HG03060 (cell line): ENCODE measurements around the gene PPP2R5D.

Source experiments
- ATAC-seq: cut with Tn5 transposase; IDR thresholded peaks from one replicate; pipeline ENCODE4 v1.9.1; 2021; ENCODE audit warnings: low read depth, moderate number of reproducible peaks; ENCODE audit not compliant: unreplicated experiment

PPP2R5D gene

DNA sequence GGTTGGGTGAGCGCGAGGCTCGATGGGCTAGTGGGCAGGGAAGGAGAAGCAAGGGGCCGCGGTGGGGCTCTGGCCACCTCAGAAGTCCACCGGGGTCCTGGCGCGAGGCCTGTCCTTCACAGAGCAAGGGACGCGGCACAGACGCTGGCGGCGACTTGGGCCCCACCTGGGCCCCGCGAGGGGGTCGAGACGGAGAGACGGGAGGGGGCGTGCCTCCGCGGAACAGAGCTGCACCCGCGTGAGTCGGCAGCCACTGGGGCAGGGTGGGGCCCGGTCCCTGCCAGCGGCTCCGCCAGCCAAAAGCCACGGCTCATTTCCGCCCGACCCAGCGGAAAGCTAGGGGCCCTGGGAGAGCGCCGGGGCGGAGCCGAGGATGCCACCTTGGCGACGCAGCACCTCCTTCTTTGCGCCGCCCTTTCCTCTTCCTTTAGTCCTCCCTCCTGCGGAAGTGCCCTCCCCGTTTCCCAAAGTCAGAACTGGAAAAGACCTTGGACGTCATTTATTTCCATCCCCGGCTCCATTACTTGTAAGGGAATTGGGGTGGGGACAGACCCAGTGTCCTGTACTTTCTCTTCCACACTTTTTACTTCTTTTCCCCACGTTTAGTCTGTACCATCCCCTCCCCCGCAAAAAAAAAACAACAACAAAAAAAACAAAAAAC lies 69.3 kb downstream of the PPP2R5D start, which contains the start of gene CUL7:
CUL7 (minus strand) TSS at position 307 of the 661 bp plus-strand sequence. CDS start 1,063 bp downstream, outside the sequence.
- peak; percentile 62 for ATAC-seq

DNA sequence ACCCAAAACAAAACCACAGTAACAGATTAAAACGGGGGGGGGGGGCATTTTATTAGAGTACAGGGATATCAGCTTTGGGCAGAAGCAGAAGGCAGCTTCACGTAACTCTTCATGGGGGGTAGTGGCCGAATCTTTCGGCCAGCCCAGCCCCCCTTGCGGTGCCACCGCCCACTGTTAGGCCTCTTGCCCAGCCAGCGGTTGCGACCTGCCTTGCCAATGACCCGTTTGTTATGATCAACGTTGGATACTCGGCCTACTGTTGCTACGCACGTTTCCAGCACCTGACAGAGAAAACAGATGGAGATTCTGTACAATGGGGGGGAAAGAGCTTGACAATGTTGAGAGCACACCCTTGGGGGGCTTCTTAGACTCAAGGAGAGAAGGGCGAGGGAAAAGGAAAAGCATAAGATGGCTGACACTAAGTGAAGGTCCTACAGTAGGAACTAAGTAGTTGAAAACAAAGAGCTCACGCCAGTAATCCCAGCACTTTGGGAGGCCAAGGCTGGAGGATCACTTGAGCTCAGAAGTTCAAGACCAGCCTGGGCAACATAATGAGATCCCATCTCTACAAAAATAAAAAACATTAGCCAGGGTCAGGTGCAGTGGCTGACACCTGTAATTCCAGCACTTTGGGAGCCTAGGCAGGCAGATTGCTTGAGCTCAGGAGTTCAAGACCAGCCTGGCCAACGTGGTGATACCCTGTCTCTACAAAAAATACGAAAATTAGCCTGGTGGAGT lies 70.0 kb downstream of the PPP2R5D start:
- no peak for ATAC-seq

DNA sequence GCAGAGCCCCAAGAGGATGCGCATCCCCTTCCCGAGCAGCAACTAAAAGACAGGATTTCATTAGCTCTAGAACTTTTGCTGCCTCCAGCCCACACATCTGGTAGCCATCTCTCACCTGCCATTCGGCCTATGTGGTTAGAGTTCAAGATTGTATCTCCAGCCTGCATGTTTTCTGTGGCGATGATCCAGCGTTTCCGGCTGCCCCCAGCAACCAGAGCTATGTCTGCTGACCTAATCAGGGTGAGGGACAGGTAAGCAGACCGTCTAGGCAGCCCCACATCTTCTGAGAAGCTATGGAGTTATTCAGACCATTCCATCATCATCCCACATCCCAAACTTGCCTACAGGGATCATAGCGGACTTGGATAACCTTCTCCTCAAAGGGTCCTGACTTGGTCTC lies 71.6 kb downstream of the PPP2R5D start:
- no peak for ATAC-seq

DNA sequence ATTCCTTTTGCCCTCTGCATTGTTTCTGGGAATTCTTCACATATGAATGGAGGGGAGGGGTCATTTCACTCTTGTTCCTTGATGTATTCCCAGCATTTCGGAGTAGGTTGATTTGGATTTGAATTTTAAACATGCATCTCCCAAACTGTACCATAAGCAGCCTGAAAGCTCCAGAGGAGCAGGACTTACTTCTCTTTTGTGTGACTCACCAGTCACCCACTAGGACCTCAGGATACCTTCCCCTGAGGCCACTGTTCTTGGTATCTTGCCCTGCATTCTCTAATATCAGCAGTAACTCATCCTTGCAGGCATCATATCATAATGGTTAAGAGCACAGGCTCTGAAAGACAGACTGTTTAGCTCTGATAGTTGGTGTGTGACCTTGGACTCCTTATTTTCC lies 74.2 kb downstream of the PPP2R5D start:
- no peak for ATAC-seq

DNA sequence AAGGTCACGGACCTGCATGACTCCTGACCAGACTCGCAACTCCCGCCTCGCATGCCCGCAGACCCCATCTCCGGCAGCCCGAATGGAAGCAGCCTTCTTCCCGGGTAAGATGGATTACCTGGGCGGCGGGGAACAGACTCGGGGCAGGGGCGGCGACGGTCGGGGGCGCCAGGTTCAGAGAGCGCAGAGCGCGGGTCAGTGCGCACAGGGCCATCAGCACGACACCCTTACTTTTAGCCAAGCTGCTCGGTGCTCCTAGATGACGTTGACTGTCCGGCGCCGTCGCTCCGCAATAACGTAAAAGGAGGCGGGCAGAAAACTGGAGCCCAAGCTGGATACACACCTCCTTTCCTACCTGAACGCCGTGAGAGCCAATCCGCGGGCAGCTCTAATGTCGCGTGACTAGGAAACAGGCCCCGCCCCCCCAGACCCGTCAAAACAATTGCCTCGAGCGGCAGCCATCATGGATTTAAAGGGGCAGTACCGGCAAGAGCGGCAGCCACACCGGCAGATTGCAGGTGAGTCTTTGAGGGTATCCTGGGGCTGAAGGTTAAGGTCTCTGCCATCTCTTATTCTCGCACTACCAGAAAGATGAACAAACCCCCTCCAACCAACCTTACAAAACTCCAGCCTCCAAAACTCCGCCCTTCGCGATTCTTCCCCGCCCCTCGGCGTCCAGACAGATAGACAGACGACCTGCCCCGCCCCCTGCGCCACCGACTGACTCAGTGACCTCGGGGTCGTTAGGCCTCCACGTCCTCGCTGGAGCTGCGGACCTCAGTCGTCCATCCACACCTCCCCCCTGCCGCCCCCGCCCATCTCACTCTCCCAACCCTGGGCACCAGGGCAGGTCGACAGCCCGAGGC lies 75.0 kb downstream of the PPP2R5D start, which contains the start of the genes KLC4 and MRPL2:
KLC4 (plus strand) TSS at position 464 of the 866 bp plus-strand sequence. CDS start 1,705 bp downstream, outside the sequence.
MRPL2 (minus strand) TSS at position 267 of the 866 bp plus-strand sequence; CDS start at position 214, 53 bp downstream.
- ATAC-seq = peak; percentile 85

DNA sequence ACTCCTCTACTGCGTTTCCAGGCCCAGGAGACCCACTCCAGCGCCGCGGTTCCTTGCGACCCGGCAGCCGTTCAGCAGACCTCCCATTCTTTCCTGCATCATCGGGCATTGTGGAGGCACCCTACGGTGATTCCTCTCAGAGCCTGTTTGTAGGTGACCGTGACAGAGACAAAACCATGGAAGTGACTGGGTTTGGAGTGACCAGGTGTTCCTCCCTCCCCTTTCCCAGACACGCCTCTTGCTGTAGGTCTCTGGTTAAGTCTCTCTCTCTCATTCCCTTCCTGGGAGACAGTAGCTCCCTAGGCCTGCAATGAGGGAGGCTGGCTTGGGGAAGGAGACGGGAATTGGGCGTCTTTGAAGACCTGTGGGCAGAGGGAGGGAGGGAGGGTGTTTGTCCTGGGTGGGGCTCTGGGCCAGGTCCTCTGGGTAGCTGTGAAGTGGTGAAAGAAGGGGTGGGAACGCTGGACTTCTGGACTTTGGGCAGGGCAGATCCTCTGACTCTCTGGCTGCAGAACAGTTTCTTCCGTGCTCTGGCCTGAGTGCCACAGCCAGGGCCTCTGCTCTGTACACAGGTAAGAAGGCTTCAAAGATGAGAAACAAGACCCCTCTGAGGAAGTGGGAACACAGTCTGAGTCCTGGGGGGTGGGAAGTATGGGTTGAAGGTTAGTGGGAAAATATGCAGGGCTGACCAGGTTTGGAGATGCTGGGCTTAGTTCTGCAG lies 75.8 kb downstream of the PPP2R5D start:
- no peak for ATAC-seq

DNA sequence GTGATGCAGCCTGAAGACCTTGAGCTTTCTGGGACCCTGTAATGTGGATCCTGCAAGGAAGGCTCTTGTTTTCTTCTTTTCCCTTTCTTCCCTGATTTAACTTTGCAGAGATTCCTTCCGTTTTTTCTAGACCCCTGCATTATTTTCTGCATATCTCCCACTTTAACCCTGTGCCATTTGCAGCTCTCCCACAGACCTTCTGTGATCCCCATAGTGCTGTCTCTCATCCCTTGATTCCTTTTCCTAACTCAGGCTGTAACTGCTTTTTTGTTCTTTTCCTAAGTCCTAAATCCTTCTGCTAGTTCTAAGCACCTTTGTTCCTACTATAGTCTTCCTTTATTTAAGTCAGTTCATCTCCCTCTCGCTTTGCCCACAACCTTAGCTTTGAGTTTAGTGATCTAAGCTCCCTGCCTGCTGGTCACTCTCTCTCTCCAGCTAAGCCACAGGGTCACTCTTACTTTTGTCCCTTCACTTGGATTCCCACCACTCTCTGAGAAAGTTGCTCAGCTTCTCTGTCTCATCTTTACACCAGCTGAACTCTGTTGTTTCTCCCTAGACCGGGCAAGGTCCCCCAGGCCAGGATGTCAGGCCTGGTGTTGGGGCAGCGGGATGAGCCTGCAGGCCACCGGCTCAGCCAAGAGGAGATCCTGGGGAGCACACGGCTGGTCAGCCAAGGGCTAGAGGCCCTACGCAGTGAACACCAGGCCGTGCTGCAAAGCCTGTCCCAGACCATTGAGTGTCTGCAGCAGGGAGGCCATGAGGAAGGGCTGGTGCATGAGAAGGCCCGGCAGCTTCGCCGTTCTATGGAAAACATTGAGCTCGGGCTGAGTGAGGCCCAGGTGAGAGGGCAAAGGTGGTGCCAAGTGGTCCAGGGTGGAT lies 76.6 kb downstream of the PPP2R5D start:
- ATAC-seq = no peak

DNA sequence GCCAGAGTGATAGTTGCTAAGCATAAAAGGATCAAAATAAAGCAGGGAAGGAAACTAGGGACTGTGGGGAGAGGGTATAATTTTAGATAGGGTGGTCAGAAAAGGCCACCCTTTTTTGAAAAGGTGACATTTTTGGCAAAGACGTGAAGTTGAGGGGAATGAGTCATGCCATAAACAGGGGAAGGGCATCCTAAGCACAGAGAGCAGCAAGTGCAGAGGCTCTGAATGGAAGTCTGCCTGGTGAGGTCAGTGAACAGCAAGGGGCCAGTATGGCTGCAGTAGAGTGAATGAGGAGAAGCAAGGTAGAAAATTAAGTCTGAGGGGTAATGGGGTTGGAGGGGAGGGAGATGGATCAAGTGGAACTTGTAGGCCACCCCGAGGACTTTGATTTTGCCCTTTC lies 77.5 kb downstream of the PPP2R5D start:
- ATAC-seq = no peak
